Anterior cingulate cortex (tissue), 58 donors: ENCODE measurements around the gene MYOG.

Experiments
- DNase-seq, 58 donors: peaks; one replicate each; lab custom pipeline; 2025; lab: John Stamatoyannopoulos, UW

MYOG gene

GRCh38 chr1:203085528-203086406 is at the start of gene MYOG:
Gene MYOG, minus strand, starts transcription at chr1:203086012. Its CDS starts 51 bp downstream, at chr1:203085961.
- DNase-seq = no peak

DNA sequence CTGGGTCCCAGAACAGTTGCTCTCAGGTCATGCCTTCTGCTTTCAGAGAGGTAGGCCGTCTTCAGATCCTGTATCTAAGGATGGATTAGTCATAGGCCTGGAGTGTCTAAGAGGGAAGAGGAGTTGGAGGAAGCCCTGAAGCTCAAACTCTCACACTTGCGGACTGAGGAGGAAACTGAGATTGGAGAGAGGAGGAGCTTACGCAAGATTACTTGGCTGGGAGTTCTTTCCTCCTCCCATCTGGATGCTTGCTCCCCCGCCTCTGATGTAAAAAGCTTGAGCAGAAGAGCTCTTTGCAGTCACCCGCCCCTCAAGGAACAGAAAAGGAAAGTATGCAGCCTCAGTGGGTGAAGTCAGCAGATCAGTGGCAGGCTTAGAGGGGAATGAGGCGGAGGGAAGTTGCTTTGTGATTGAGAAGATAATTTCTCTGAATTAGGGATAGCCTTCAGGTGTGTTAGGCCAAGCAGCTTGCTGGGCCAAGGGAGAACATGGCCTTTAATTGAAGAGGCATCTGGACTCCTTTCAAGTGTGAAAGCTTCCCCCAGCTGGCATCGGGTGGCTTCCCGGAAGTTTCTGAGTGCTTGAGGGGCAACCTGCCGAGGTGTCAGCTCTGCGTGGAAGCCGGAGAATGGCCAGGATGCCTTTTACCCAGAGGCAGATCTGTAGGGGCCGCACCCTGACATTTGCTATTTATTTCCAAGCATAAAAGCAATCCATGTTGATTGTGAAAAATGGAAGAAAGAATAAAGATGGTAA is 48.3 kb upstream of the MYOG start:
- DNase-seq = peak in 24 of 58 donors; percentile 26 to 76 (median 47)

DNA sequence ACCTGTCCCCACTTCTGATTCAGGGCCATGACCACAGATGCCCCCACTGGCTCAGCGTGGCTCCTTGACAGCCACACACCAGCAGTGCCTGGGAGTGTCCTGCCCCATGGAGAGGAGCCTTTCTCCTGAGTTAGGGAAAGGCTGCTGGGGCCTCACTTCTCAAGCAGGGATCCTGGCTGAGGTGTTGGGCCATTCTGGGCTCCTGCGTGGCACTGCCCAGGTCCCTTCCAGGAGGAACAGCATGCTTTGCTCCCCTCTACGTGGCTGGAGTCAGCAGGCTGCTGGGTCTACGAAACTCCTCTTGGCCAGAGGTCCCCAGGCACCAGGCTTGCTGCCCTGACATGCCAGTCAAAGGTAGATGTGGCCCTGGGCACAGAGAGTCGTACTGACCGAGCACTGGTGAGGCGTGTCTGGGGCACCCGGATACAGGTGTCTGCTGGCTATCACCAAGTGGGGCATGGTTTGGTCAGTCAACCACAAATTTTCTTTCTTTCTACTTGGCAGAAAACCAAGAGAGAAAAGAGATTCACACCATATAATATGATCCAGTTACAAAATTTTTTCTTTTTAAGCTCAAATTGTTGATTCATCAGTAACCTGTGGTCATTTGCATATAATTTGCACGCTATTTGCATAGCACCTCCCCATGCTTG is 45.9 kb upstream of the MYOG start:
- no peak for DNase-seq

DNA sequence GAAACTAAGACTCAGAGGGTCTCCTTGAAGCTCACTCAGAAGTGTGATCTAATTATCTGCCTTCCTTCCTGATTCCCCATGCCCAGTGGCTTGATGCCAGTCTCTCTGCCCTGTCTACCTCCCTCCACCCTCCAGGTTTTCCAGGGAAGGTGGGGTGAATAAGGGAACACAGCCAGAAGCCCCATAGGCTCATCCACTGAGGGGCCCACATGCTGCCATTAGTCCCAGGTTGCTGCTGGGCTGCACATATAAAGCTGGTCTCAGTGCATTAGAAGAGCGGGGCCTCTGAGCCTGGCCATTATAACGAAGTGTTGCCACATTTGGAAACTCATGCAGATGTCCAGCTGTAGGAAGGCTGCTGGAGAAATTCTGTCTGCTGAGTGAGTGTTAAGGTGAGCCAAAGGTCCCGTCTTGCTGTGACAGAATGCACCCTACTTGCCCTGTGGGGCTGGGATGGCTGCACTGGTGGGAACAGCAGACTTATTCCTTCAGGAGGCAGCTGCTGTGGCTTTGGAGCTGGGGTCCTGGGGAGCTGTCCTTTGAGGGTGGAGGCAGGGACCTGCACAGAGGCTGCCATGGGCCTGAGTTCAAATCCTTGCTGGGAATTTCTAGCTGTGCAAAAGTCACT is 44.7 kb upstream of the MYOG start:
- DNase-seq = peak in 1 of 58 donors; percentile 65

- DNase-seq = peak in 54 of 58 donors; percentile 56 to 93 (median 82)
Measured at GRCh38 chr1:203129501-203130231, 43.9 kb upstream of the MYOG start.

DNA sequence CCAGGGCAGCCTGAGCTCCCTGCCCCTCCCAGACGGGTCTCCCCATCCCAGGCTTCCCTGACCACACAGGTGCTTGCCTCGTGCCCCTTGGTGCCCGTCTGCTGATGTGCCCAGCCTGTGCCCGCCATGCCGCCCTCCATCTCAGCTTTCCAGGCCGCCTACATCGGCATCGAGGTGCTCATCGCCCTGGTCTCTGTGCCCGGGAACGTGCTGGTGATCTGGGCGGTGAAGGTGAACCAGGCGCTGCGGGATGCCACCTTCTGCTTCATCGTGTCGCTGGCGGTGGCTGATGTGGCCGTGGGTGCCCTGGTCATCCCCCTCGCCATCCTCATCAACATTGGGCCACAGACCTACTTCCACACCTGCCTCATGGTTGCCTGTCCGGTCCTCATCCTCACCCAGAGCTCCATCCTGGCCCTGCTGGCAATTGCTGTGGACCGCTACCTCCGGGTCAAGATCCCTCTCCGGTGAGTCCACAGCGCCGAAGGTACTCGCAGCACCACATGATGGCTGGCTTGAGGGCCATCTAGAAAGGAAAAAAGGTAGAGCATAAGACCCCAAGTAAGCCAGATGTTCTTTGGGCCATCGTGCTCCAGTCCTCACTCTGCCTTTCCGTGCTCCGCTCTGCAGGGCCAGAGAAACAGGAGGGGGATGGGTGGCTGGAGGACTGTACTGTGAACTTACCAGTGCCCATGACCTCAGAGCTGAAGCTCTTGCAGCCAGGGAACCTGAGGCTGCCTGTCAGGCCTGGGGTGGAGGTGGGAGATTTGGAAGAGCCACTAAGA is 43.1 kb upstream of the MYOG start:
- DNase-seq = peak in 10 of 58 donors; percentile 26 to 71 (median 54)

GRCh38 chr1:203128431-203128715 is 42.6 kb upstream of the MYOG start:
- no peak for DNase-seq

GRCh38 chr1:203127666-203128430 is 42.0 kb upstream of the MYOG start, which contains the start of gene ADORA1:
Gene ADORA1, plus strand, starts transcription at chr1:203127726. Its CDS starts 1,116 bp downstream, at chr1:203128842.
- peak in 55 of 58 donors; percentile 27 to 87 (median 74) for DNase-seq

DNA sequence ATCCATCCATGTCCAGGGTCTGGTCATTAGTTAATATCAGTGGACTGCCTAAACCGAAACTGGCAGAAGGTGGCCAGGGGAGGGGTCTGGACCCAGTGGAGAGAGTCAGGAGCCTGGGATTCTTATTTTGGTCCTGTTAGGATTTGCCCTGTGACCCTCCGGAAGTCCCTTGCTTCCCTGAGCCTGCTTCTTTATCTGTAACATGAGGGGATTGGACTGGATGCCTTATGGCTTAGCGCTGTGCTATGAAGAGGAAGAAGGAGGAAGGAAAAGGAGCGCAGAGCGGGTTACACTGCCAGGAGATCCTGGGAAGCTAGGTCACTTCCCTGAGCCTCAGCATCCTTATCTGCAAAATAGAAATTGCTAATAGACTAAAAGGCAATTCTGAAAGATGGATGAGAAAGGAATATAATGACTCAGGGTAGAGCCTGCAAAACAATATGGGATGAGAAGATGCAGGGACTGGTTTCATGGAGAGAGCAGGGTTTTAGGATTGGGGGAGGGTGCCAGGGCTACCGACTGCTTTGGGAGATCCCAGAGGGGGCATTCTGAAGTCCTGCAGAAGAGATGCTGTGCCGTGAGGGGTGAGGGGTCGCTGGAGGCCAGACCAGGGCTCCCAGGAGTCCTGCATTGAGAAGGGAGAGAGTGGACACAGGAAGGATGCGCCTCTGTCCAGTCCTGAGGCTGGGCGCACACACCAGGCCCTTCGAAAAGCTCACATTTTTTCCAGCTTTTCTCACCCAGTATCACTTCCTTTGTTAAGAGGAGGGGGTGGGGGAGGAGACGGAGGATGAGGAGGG is 41.3 kb upstream of the MYOG start:
- no peak for DNase-seq

DNA sequence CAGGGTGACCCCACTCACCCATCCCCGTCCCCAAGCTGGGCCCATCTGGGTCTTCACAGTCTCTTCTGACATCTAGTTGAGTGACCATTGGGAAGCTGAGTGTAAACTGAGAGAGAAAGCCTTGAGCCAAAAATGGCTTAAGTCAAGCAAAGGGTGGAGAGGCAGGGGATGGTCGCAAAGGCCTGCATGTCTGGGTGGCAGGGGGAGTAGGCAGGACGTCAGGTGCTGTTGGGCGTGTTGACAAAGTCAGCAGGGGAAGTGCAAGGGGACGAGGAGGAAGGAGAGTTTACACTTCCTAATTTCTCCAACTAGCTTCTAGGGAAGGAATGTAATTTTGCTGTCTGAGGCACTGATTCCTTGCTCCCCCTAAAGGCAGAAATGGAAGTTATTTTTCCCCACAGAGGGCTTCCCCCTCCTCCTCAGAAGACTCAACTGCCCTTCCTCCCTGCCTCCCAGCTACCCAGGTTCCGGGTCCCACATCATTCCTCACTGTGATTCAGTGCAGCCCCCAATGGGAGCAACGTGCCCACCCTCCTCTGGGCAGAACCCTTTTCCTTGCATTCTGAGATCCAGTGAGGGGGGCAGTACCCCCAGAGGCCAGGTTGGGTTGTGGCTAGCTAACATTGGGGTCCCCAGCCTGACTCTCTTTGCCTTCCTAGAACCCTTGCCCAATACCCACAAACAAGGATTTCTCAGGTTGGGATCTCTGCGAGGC is 40.5 kb upstream of the MYOG start:
- DNase-seq = peak in 1 of 58 donors; percentile 44

DNA sequence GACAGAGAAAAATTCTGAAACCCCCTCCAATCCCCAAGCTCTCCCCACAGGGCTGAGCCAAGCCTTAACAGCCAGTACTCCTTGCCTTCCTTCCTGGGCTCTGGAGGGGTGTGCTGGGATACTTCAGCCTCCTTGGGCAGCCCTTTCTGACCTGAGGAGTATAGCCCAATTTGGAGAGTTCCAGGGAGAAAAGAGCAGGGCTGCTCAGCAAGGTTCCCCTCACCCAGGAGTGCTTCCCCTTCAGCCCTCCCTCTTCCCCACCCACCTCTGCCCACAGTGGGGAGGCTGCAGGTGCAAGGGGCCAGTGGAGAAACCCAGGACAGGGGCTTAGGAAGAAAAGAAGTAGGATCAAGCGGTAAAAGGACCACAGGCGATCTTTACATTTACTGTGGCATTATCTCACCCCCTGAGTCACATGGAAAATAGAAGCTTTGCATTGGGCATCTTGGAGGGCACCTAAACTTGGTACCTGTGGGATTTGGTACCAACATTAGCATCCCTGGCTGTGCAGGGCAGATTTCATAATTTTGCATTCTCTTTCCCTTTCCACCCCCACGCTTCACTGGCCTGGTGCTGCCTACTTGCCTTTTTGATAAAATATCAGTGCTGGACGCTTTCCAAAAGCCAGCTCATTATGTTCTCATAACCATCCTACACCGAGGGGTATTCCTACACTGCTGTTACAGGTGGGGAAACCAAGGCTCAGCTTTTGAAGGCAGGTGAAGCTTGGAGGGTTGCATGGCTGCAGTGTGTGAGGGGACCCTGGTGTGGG is 38.9 kb upstream of the MYOG start:
- DNase-seq = no peak

DNA sequence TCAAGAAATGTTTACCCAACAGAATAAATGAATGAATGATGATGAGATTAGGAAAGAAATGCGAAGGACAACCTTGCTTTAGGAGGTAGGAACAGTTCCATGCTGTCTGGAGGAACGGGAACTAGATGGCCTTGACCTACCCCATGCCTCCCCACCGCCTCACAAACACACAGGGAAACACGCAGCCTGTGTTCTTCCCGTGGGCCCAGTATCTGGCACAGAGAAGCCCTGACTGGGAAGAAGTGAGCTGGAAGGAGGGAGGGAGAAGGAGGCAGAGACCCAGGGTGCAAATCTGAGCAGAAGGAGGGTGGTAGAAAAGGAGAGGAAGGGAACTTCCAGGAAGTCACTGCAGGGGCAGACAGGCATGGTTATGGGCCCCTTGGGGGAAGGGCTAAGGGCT is 38.2 kb upstream of the MYOG start:
- no peak for DNase-seq

GRCh38 chr1:203122159-203122558 is 36.3 kb upstream of the MYOG start:
- DNase-seq = no peak

DNA sequence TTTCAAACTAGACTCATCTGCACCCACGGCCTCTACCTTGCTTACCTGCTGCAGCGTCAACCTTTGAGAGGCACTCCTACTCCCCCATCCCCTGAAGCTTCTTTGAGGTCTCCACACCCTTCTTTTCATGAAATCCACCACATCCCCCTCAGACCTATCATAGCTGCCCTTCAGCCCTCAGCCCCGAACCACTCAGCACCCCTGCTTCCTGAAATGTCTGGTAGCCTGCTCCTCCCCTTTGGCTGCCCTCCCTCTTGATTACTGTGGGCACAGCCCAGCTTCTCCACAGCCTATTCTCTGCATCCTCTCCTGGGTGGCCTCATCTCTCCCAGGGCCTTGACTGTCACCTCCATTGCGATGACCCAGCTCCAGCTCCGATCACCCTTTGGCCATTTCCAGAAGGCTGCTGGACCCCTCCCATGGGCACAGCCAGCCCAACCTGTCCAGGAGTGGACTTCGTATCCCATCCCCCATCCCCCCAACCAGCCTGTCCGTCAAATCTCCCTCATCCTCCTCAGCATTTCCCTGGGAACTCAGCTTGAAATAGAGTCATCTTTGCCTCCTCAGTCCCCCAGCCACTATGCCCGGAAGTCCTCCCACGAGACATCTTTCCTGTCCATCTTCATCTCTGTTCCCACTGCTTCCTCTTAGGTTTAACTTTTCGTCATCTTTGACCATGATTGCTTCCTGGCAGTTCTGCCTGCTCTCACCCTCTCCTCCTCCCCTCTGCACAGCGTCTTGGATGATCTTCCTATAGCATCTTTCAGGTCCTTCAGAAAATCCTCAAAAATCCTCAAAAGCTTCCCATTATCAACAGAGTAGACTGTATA is 35.6 kb upstream of the MYOG start:
- DNase-seq = no peak
